Measurements from ENCODE around the gene GLS.
"Not testable (repeated sequence)": the region's sequence is repeated elsewhere in the genome, so short reads cannot be mapped to it uniquely, and the experiment has no call there.

The GLS gene

GRCh38 chr2:190932514-190932913 is 51.9 kb downstream of the GLS start:
- DNase-seq (ENCODE audit: low read depth in 2 of 2), result no peak

DNA sequence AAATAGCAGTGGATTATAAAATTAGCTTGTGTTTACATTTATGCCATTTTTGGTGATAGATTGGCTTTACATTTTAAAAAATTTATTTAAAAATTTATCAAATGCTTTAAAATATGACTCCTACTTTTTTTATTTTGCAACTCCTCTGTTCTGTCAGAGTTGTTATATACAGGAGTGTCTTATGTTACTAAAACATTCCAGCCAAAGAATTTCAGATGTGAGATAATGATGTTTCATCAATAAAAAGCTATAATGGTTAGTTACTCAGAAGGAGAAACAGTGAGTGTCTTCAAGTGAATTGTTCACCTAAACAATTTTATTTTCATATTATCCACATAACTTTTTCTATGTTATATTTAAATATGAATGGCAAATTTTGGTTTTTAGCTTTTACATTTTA is 52.7 kb downstream of the GLS start:
- no peak for DNase-seq (ENCODE audit: low read depth in 2 of 2)

- DNase-seq (ENCODE audit: low read depth in 2 of 2), result no peak
These were observed 54.4 kb downstream of the GLS start for GRCh38 chr2:190935054-190935453.

DNA sequence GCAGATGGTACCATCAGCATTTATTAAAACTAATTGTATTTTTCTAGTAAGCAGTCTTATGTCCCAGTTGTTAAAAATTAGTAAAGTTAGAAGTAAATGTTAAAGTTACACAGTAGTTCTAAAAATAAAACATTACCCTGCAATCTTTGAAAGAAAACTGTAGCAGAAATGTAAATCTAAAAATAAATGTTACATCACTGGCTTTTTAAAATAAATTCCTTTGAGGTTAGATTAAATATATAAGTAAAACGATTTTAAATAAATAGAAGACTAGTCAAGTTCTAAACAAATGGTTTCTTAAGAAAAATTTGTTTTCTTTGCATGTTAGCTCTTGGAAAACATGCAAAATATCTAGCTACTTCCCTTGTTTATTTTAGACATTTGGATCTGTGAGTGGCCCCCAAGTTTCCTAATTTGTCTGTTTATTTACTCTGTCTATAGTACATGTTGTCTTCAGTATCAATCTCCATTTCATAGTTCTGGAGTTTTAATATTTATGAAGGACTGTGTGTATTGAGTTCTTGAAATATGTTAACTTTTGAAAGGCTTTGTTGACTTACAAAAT is 58.2 kb downstream of the GLS start:
- DNase-seq (ENCODE audit: low read depth in 2 of 2), result no peak

DNA sequence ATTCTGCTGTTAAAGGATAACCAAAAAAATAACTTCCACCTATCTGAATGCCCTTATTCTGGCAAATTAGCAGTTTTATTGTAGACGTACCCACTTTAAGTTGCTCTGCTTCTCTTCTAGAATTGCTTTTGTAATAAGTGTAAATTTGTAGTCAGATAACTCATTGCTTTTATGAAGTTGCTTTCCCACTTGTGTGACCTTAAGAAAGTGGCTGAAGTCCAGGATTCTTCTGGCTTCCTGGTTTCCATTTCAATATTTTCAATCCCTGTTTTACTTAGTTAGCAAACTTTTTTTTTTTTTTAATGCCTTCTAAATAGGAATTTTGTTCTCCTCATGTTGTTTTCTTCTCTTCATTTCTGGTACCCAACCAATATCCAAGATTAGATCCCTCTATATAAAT is 59.8 kb downstream of the GLS start:
- no peak for DNase-seq (ENCODE audit: low read depth in 2 of 2)

DNA sequence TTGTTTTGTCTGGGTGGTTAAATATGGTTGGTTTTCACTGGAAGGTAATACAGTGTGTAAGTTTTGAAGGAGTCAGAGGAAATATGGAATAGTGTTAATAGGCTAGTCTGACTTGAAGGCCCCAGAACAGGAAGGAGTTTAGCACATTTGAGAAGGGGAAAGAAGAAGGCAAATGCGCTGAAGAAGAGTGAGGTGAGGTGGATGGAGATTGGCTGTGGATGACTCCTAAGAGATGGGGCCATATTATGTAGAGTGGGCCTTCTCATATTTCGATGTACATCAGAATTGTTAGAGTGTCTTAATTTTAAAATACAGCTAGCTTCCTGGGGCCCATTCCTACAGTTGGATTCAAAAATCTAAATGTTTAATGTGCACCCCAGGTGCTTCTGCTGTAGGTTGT is 61.0 kb downstream of the GLS start:
- no peak for DNase-seq (ENCODE audit: low read depth in 2 of 2)

DNA sequence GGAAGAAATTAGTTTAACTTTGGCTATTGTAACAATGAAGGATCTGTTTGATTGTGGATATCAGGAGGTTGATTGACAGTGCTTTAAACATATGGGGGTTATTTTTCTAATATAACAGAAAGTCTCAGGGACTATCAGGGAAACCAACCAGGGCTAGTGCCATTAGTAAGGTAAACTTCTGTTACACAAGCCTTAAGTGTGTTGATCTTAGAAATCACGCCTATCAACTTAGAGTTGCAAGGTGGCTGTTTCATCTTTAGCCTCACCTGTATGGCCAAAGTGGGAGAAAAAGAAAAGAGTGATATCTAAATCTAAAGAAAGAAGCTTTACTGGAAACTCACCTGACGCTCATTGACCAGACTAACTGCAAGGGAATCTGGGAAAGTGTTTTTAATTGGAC is 62.1 kb downstream of the GLS start:
- DNase-seq (ENCODE audit: low read depth in 2 of 2), result no peak

GRCh38 chr2:190943706-190944105 is 63.1 kb downstream of the GLS start:
- DNase-seq (ENCODE audit: low read depth in 2 of 2), result no peak

GRCh38 chr2:190947141-190947540 is 66.5 kb downstream of the GLS start:
- DNase-seq (ENCODE audit: low read depth in 2 of 2), result no peak

DNA sequence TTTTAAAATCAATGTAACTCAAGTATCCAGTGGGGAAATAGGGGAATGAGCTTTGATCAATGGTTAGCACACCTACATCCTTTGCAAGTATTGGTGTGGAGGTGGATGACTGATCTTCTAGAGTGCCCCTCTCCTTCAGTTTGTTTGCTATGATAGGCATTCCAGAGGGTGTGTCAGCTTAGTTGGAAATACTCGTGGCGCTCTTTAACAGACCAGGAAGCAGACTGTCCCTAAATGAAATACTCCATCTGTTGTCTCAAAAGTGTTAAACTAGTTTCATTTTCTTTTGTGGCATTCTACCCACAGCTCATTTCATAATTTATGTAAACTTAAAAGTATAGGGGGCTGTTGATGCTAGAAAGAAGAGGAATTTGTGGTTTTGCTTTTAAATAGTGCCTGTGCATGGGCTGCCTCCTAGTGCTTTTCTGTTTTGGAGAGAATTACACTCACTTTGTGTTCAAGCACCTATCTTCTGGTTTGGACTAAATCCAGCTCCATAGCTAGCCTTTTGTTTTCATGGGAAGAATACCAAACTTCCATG is 67.2 kb downstream of the GLS start:
- DNase-seq (ENCODE audit: low read depth in 2 of 2), result no peak

- no peak for DNase-seq (ENCODE audit: low read depth in 2 of 2)
These were observed 68.0 kb downstream of the GLS start for GRCh38 chr2:190948671-190949070.

- no peak for DNase-seq (ENCODE audit: low read depth in 2 of 2)
These were observed 70.0 kb downstream of the GLS start for GRCh38 chr2:190950566-190950991.

DNA sequence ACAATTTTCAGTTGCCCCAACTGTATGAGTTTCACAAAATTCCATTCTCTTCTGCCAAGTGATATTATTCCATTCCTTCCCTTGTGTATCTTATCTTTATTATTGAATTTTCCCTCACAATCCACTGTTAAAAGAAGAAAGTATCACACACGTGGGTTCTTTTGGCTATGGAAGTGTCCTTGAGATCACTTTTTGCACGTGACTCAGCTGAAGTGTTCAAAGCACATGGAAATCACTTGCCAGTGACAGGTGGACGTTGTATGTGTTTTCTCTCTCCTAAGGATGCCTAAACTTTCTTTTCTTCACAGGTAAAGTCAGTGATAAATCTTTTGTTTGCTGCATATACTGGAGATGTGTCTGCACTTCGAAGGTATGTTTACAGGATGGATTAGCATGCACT is 72.6 kb downstream of the GLS start:
- DNase-seq (ENCODE audit: low read depth in 2 of 2), result no peak

GRCh38 chr2:190959911-190960788 is 79.5 kb downstream of the GLS start:
- DNase-seq (ENCODE audit: low read depth in 2 of 2), result no peak

GRCh38 chr2:190961117-190961516 is 80.5 kb downstream of the GLS start:
- not testable (repeated sequence) for DNase-seq (ENCODE audit: low read depth in 2 of 2)

- no peak for DNase-seq (ENCODE audit: low read depth in 2 of 2)
These were observed 81.4 kb downstream of the GLS start for GRCh38 chr2:190961918-190962487.

DNA sequence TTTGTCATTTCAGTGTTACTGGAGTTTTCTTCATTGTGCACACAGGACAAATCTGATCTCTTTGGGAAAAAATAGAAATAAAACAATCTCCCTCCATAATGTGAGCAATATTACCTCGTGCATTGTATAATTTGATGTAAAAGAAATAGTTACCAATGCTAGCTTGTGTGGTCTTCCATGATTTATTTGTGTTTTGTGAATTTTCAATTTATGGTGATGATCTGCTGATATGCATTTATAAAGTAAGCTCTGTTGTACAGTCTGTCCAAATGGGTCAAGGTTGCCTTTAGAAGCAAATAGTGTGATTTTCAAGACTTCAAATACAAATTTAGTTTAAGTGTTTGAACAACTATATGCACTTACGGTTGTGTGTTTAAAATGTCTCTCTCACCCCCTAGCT is 82.5 kb downstream of the GLS start:
- DNase-seq (ENCODE audit: low read depth in 2 of 2), result no peak

DNA sequence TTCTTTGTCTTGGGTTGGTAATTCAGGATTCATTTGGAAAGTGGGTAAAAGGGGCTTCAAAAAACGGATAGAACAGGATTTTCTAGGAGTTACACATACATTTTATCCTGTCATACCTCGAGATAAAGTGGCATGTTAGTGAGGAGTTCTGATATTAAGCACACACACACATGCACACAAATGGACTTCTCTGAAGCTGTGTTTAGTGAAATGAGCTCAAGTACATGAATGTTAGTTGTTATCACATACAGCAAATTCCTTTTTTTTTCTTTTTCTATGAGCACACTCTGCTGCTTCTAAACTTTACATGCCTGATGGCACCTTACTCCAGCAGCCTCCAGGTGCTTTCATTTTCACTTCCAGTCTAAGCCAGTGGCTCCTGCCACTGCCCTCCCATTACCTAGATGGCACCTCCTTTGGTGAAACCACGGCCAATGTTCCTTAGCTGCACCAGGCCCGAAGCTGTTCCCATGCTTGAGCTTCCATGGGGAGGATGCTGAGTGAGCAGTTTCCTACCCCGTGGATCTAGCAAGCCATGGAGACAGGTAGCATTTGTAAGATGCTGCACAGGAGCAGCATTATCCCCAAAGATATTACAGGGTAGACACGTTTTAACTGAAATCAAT is 83.7 kb downstream of the GLS start:
- no peak for DNase-seq (ENCODE audit: low read depth in 2 of 2)

- DNase-seq (ENCODE audit: low read depth in 2 of 2), result no peak
These were observed 85.1 kb downstream of the GLS start for GRCh38 chr2:190965580-190966222.

DNA sequence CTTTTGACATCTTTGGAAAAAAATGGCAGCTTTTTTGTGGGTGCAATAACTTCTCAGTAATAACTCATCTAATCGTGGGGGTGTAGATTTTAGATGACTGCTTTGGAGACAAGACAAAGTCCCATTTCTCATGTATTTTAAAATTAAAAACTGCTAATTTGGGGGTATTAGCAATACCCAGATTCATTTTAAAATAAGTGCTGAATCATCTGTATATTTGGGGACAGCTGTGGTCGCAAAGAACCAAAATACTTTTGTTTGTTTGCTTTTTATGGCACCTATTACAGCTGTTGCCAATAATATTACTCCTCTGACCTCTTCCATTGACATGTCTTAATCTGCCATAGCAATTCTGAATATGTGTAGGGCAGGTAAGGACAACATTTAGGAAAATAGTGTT is 87.9 kb downstream of the GLS start:
- DNase-seq (ENCODE audit: low read depth in 2 of 2), result no peak

DNA sequence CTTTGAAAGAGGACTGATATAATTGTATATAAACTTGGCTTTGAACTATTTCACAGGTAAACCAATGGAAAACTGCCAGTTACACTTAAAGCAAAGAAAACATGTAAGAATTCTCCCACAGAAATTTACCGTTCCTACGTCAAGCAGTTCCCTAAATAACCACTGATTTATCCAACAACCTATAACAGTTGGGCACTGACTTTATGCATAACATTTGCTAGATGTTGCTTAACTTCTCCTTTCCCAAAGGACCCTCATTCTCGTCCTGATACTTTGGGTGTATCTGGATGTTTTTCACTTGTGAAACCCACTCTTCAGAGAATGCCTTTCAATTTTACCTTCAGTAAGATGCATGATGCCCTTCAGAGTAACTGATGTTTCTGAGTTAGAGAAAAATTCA is 89.5 kb downstream of the GLS start:
- DNase-seq (ENCODE audit: low read depth in 2 of 2), result no peak

All from stimulated activated CD4-positive, alpha-beta T cell treated with anti-CD3 and anti-CD28 coated beads, Interleukin-1b, Interleukin-23, amount 100 ng/mL, for 4 hours (primary cell).